ENCODE results near the gene AKAP17A.

Gene AKAP17A

GRCh38 chrX:1610166-1610565 is 18.8 kb downstream of the AKAP17A start:
- TF ChIP-seq, protein P1, sequence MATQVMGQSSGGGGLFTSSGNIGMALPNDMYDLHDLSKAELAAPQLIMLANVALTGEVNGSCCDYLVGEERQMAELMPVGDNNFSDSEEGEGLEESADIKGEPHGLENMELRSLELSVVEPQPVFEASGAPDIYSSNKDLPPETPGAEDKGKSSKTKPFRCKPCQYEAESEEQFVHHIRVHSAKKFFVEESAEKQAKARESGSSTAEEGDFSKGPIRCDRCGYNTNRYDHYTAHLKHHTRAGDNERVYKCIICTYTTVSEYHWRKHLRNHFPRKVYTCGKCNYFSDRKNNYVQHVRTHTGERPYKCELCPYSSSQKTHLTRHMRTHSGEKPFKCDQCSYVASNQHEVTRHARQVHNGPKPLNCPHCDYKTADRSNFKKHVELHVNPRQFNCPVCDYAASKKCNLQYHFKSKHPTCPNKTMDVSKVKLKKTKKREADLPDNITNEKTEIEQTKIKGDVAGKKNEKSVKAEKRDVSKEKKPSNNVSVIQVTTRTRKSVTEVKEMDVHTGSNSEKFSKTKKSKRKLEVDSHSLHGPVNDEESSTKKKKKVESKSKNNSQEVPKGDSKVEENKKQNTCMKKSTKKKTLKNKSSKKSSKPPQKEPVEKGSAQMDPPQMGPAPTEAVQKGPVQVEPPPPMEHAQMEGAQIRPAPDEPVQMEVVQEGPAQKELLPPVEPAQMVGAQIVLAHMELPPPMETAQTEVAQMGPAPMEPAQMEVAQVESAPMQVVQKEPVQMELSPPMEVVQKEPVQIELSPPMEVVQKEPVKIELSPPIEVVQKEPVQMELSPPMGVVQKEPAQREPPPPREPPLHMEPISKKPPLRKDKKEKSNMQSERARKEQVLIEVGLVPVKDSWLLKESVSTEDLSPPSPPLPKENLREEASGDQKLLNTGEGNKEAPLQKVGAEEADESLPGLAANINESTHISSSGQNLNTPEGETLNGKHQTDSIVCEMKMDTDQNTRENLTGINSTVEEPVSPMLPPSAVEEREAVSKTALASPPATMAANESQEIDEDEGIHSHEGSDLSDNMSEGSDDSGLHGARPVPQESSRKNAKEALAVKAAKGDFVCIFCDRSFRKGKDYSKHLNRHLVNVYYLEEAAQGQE (IDR thresholded peaks at IDR 0.05; ENCODE audit: insufficient read depth in 1 of 2, low read depth in 2 of 2, low read length in 2 of 2), result no peak
- no peak for TF ChIP-seq FOXP2 (optimal IDR thresholded peaks at IDR 0.05; ENCODE audit: borderline replicate concordance, extremely low read depth, extremely low read length, insufficient read depth)
- TF ChIP-seq POLR2AphosphoS5 (IDR thresholded peaks at IDR 0.05; ENCODE audit: low read depth, low read length), result no peak
- no peak for TF ChIP-seq TAF1 (IDR thresholded peaks at IDR 0.05; ENCODE audit: borderline replicate concordance, insufficient read depth, low read length)
- TF ChIP-seq SIN3A (IDR thresholded peaks at IDR 0.05; ENCODE audit: borderline replicate concordance, insufficient read depth, low read length), result no peak

DNA sequence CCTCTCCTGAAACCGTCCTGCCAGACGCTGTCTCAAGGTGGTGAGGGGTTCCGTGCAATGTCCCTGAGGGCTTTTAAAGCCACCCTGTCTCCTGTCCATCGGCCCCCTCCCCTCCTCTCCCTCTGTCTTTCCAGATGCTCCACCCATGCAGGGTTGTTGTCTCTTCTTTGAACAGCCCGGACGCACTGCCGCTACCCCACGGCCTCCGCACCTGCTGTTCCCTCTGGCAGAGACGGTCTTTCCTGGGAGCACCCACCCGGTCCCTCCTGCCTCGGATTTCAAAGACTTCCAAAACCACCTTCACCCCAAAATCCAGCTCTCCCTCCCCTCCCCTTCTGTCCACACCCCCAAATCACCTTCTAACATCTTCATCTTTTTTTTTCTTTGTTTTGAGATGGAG is 19.3 kb downstream of the AKAP17A start:
- TF ChIP-seq, protein P1 (IDR thresholded peaks at IDR 0.05; ENCODE audit: insufficient read depth in 1 of 2, low read depth in 2 of 2, low read length in 2 of 2), result no peak
- TF ChIP-seq SIN3A (IDR thresholded peaks at IDR 0.05; ENCODE audit: borderline replicate concordance, insufficient read depth, low read length) (no peak), FOXP2 (optimal IDR thresholded peaks at IDR 0.05; ENCODE audit: borderline replicate concordance, extremely low read depth, extremely low read length, insufficient read depth) (no peak), POLR2AphosphoS5 (IDR thresholded peaks at IDR 0.05; ENCODE audit: low read depth, low read length) (no peak), TAF1 (IDR thresholded peaks at IDR 0.05; ENCODE audit: borderline replicate concordance, insufficient read depth, low read length) (no peak)

DNA sequence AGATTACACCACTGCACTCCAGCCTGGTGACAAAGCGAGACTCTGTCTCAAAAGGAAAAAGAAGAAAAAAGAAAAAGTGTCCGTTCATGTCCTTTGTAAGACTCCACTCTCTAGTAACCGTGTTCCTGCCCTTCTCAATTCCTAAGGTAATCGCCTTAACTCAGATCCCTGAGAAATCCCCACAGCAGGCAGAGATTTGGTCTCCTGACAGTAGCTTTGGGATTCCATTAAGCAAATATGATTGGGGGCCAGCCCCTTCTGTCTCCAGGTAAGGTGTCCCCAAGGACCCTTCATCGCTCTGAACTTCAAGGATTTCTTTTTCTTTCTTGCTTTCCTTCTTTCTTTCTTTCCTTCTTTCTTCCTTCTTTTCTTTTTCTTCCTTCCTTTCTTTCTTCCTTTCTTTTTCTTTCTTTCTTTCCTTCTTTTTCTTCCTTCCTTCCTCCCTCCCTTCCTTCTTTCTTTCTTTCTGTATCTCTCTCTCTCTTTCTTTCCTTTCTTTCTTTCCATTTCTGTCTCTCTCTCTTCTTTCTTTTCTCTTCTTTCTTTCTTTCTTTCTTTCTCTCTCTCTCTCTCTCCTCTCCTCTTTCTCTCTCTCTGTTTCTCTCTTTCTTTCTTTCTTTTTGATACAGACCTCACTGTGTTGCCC is 21.4 kb downstream of the AKAP17A start:
- TF ChIP-seq POLR2AphosphoS5 (IDR thresholded peaks at IDR 0.05; ENCODE audit: low read depth, low read length), result no peak
- no peak for TF ChIP-seq SIN3A (IDR thresholded peaks at IDR 0.05; ENCODE audit: borderline replicate concordance, insufficient read depth, low read length)
- TF ChIP-seq TAF1 (IDR thresholded peaks at IDR 0.05; ENCODE audit: borderline replicate concordance, insufficient read depth, low read length), result no peak
- TF ChIP-seq, protein P1 (IDR thresholded peaks at IDR 0.05; ENCODE audit: insufficient read depth in 1 of 2, low read depth in 2 of 2, low read length in 2 of 2), result no peak
- TF ChIP-seq FOXP2 (optimal IDR thresholded peaks at IDR 0.05; ENCODE audit: borderline replicate concordance, extremely low read depth, extremely low read length, insufficient read depth), result no peak

GRCh38 chrX:1614927-1615326 is 23.5 kb downstream of the AKAP17A start, which contains the start of gene ASMT:
Gene ASMT, plus strand, starts transcription at chrX:1615059. Its CDS starts 141 bp downstream, at chrX:1615200.
- no peak for TF ChIP-seq FOXP2 (optimal IDR thresholded peaks at IDR 0.05; ENCODE audit: borderline replicate concordance, extremely low read depth, extremely low read length, insufficient read depth)
- TF ChIP-seq POLR2AphosphoS5 (IDR thresholded peaks at IDR 0.05; ENCODE audit: low read depth, low read length), result no peak
- TF ChIP-seq, protein P1 (IDR thresholded peaks at IDR 0.05; ENCODE audit: insufficient read depth in 1 of 2, low read depth in 2 of 2, low read length in 2 of 2), result no peak
- TF ChIP-seq SIN3A (IDR thresholded peaks at IDR 0.05; ENCODE audit: borderline replicate concordance, insufficient read depth, low read length), result no peak
- TF ChIP-seq TAF1 (IDR thresholded peaks at IDR 0.05; ENCODE audit: borderline replicate concordance, insufficient read depth, low read length), result no peak
